Measurements from ENCODE around the gene UBE3C. TPM values are rescaled to one million over a fixed set of nuclear protein-coding genes. Genes with fewer than 3 reads are reported as not detected.
A peak's percentile ranks its signal among the peaks of the same experiment; 100 is the strongest.

UBE3C gene
- total and polyA plus RNA-seq, 2 experiments from 2014 or later: 30.8 to 92.7 TPM

GRCh38 chr7:157310676-157311185, 172.0 kb downstream of the UBE3C start:
- Histone ChIP-seq H3K27me3 (replicated peaks; ENCODE audit: insufficient read depth) (no peaks in the 10 kb centered on the region), H3K36me3 (ENCODE audit: low read depth) (no peaks in the 10 kb centered on the region), H3K27ac (peak overlapping the region; percentile 92), H2AFZ (peak overlapping the region; percentile 26), H3K9ac (peak overlapping the region; percentile 65), H3K79me2 (ENCODE audit: insufficient read depth) (no peaks in the 10 kb centered on the region), H3F3A (ENCODE audit: insufficient read depth) (peaks cover 25% of the 10 kb centered on the region), H3K4me2 (ENCODE audit: unreplicated experiment) (peak overlapping the region; percentile 53), H3K9me2 (ENCODE audit: insufficient read depth) (no peaks in the 10 kb centered on the region), H4K20me1 (ENCODE audit: insufficient read depth) (no peaks in the 10 kb centered on the region), H3K9me3 (ENCODE audit: low read depth) (no peaks in the 10 kb centered on the region), H3K4me3 (peak overlapping the region; percentile 23), H3K4me1 (ENCODE audit: insufficient read depth) (peaks cover 23% of the 10 kb centered on the region)
- in situ Hi-C loops (cut with MboI): no loop called here
- no peak for DNase-seq
- WGBS, 2 experiments (ENCODE audit: low coverage in 1 of 2, low lambda C conversion rate in 2 of 2, missing lambda C conversion rate in 2 of 2): 69 to 71% methylated on average over 7 of the region's 7 CpGs
- TF ChIP-seq EZH2 (IDR thresholded peaks at IDR 0.05; ENCODE audit: insufficient read depth, poor library complexity, severe bottlenecking): no peak
- no peak for TF ChIP-seq EZH2phosphoT487 (IDR thresholded peaks at IDR 0.05; ENCODE audit: insufficient read depth, low read depth)

GRCh38 chr7:157312941-157313340, 174.2 kb downstream of the UBE3C start:
- TF ChIP-seq EZH2phosphoT487 (IDR thresholded peaks at IDR 0.05; ENCODE audit: insufficient read depth, low read depth) (no peak), EZH2 (IDR thresholded peaks at IDR 0.05; ENCODE audit: insufficient read depth, poor library complexity, severe bottlenecking) (no peak)
- no peak for DNase-seq
- no peak overlapping the region for H3K27ac ChIP-seq
- H3K4me1 ChIP-seq (ENCODE audit: insufficient read depth): peaks cover 26% of the 10 kb centered on the region
- no peaks in the 10 kb centered on the region for H3K79me2 ChIP-seq (ENCODE audit: insufficient read depth)
- H3K27me3 ChIP-seq (replicated peaks; ENCODE audit: insufficient read depth): no peaks in the 10 kb centered on the region
- H3K4me3 ChIP-seq: no peak overlapping the region
- in situ Hi-C loops (cut with MboI): no loop called here
- H4K20me1 ChIP-seq (ENCODE audit: insufficient read depth): no peaks in the 10 kb centered on the region
- no peaks in the 10 kb centered on the region for H3K9me2 ChIP-seq (ENCODE audit: insufficient read depth)
- no peak overlapping the region for H3K4me2 ChIP-seq (ENCODE audit: unreplicated experiment)
- no peaks in the 10 kb centered on the region for H3K36me3 ChIP-seq (ENCODE audit: low read depth)
- H3K9ac ChIP-seq: no peak overlapping the region
- H3F3A ChIP-seq (ENCODE audit: insufficient read depth): peaks cover 25% of the 10 kb centered on the region
- 89 to 95% methylated on average over 7 of the region's 7 CpGs for WGBS, 2 experiments (ENCODE audit: low coverage in 1 of 2, low lambda C conversion rate in 2 of 2, missing lambda C conversion rate in 2 of 2)
- H2AFZ ChIP-seq: no peak overlapping the region
- H3K9me3 ChIP-seq (ENCODE audit: low read depth): no peaks in the 10 kb centered on the region

GRCh38 chr7:157313645-157314044, 174.9 kb downstream of the UBE3C start:
- Histone ChIP-seq H3K9ac (no peak overlapping the region), H3K79me2 (ENCODE audit: insufficient read depth) (no peaks in the 10 kb centered on the region), H3F3A (ENCODE audit: insufficient read depth) (peaks cover 30% of the 10 kb centered on the region), H3K36me3 (ENCODE audit: low read depth) (no peaks in the 10 kb centered on the region), H3K9me3 (ENCODE audit: low read depth) (no peaks in the 10 kb centered on the region), H3K9me2 (ENCODE audit: insufficient read depth) (no peaks in the 10 kb centered on the region), H2AFZ (no peak overlapping the region), H3K4me2 (ENCODE audit: unreplicated experiment) (no peak overlapping the region), H3K27me3 (replicated peaks; ENCODE audit: insufficient read depth) (no peaks in the 10 kb centered on the region), H3K4me3 (no peak overlapping the region), H4K20me1 (ENCODE audit: insufficient read depth) (no peaks in the 10 kb centered on the region), H3K27ac (no peak overlapping the region), H3K4me1 (ENCODE audit: insufficient read depth) (peaks cover 32% of the 10 kb centered on the region)
- no peak for DNase-seq
- WGBS, 2 experiments (ENCODE audit: low coverage in 1 of 2, low lambda C conversion rate in 2 of 2, missing lambda C conversion rate in 2 of 2): 81 to 82% methylated on average over 15 of the region's 15 CpGs
- in situ Hi-C loops (cut with MboI): no loop called here
- TF ChIP-seq EZH2 (IDR thresholded peaks at IDR 0.05; ENCODE audit: insufficient read depth, poor library complexity, severe bottlenecking) (no peak), EZH2phosphoT487 (IDR thresholded peaks at IDR 0.05; ENCODE audit: insufficient read depth, low read depth) (no peak)

- no peaks in the 10 kb centered on the region for H3K36me3 ChIP-seq (ENCODE audit: low read depth)
- no peaks in the 10 kb centered on the region for H3K27me3 ChIP-seq (replicated peaks; ENCODE audit: insufficient read depth)
- H3F3A ChIP-seq (ENCODE audit: insufficient read depth): peaks cover 8% of the 10 kb centered on the region; the same call in 1 of the 2 replicates
- WGBS, 2 experiments (ENCODE audit: low coverage in 1 of 2, low lambda C conversion rate in 2 of 2, missing lambda C conversion rate in 2 of 2): 44 to 47% methylated on average over 14 of the region's 14 CpGs
- no peaks in the 10 kb centered on the region for H3K9me2 ChIP-seq (ENCODE audit: insufficient read depth)
- DNase-seq: peak; percentile 91
- no peaks in the 10 kb centered on the region for H3K9me3 ChIP-seq (ENCODE audit: low read depth)
- H3K79me2 ChIP-seq (ENCODE audit: insufficient read depth): no peaks in the 10 kb centered on the region
- H2AFZ ChIP-seq: peak overlapping the region; percentile 57
- H3K4me1 ChIP-seq (ENCODE audit: insufficient read depth): peaks cover 17% of the 10 kb centered on the region
- no peak overlapping the region for H3K4me3 ChIP-seq
- TF ChIP-seq EZH2 (IDR thresholded peaks at IDR 0.05; ENCODE audit: insufficient read depth, poor library complexity, severe bottlenecking) (no peak), EZH2phosphoT487 (IDR thresholded peaks at IDR 0.05; ENCODE audit: insufficient read depth, low read depth) (no peak)
- in situ Hi-C loops (cut with MboI): no loop called here
- H3K27ac ChIP-seq: peak overlapping the region; percentile 73
- peak overlapping the region; percentile 54 for H3K9ac ChIP-seq
- H4K20me1 ChIP-seq (ENCODE audit: insufficient read depth): no peaks in the 10 kb centered on the region
- peak overlapping the region; percentile 22 for H3K4me2 ChIP-seq (ENCODE audit: unreplicated experiment)
Measured at GRCh38 chr7:157318015-157318706, 179.4 kb downstream of the UBE3C start.

Small RNA genes within 50 kb of the gene (small RNA-seq; reads per million reads assigned to genes)
- not detected for gene AC004975.1 (ENCODE audit: low read depth, low replicate concordance)

Other genes starting within 250 kb of the UBE3C start
- 24.5 and 26.7 TPM in 2 replicates for gene LMBR1, start 245.7 kb upstream of the UBE3C start, total RNA-seq (2014; rRNA removed; shearing (Covaris generic))
- 21.8 and 22.6 TPM in 2 replicates for gene LMBR1, start 245.7 kb upstream of the UBE3C start, polyA plus RNA-seq (2016; fragmentation: Nextera tagmentation; extraction: Ambion mirVana)
- gene NOM1, start 189.2 kb upstream of the UBE3C start, total RNA-seq (2014; rRNA removed; shearing (Covaris generic)): 13.7 and 17.9 TPM in 2 replicates
- gene NOM1, start 189.2 kb upstream of the UBE3C start, polyA plus RNA-seq (2016; fragmentation: Nextera tagmentation; extraction: Ambion mirVana): 9.2 TPM in 2 replicates
- not detected in 2 replicates for gene MNX1, start 128.3 kb upstream of the UBE3C start, total RNA-seq (2014; rRNA removed; shearing (Covaris generic))
- gene MNX1, start 128.3 kb upstream of the UBE3C start, polyA plus RNA-seq (2016; fragmentation: Nextera tagmentation; extraction: Ambion mirVana): not detected in 2 replicates
- 139 and 149 TPM in 2 replicates for gene DNAJB6, start 198.1 kb downstream of the UBE3C start, total RNA-seq (2014; rRNA removed; shearing (Covaris generic))
- gene DNAJB6, start 198.1 kb downstream of the UBE3C start, polyA plus RNA-seq (2016; fragmentation: Nextera tagmentation; extraction: Ambion mirVana): 187 and 195 TPM in 2 replicates